ENCODE results near the gene PPP1R12A. TPM values are rescaled to one million over a fixed set of nuclear protein-coding genes. Genes with fewer than 3 reads are reported as not detected.
"Not testable (repeated sequence)": the region's sequence is repeated elsewhere in the genome, so short reads cannot be mapped to it uniquely, and the experiment has no call there.

The PPP1R12A gene
- total RNA-seq, 1 donor from 2014 or later = 95.8 TPM

DNA sequence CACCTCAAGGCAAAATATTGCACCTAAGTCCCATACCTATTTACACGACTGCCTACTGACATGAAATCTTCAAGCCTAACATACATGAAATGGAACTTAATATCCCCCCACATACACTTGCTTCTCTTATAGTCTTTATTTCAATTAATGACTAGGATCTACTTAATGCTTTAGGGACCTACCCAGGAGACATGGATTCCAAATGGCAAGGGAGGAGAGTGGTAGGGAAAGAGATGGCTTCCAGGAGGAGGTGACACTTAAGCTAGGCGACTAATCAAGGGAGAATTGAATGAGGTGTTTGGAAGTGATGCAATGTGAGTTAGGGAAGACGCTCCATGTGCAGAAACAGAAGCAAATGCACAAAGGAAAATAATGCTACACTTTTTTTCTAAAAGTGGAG lies 9.7 kb upstream of the PPP1R12A start:
- TF ChIP-seq POLR2AphosphoS5 (IDR thresholded peaks at IDR 0.05; ENCODE audit: insufficient read depth in 1 of 2, low read depth in 1 of 2) = no peak
- no peak for TF ChIP-seq POLR2A (IDR thresholded peaks at IDR 0.05)
- TF ChIP-seq, protein P1, sequence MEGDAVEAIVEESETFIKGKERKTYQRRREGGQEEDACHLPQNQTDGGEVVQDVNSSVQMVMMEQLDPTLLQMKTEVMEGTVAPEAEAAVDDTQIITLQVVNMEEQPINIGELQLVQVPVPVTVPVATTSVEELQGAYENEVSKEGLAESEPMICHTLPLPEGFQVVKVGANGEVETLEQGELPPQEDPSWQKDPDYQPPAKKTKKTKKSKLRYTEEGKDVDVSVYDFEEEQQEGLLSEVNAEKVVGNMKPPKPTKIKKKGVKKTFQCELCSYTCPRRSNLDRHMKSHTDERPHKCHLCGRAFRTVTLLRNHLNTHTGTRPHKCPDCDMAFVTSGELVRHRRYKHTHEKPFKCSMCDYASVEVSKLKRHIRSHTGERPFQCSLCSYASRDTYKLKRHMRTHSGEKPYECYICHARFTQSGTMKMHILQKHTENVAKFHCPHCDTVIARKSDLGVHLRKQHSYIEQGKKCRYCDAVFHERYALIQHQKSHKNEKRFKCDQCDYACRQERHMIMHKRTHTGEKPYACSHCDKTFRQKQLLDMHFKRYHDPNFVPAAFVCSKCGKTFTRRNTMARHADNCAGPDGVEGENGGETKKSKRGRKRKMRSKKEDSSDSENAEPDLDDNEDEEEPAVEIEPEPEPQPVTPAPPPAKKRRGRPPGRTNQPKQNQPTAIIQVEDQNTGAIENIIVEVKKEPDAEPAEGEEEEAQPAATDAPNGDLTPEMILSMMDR (IDR thresholded peaks at IDR 0.05) = no peak
- H3K27me3 ChIP-seq = no peaks in the 10 kb centered on the region
- no peak overlapping the region for H3K4me3 ChIP-seq
- no peaks in the 10 kb centered on the region for H3K4me1 ChIP-seq
- H3K27ac ChIP-seq = no peak overlapping the region
- H3K9me3 ChIP-seq = no peaks in the 10 kb centered on the region
- intact Hi-C loops (cut with DNase I) = no loop called here
- no peaks in the 10 kb centered on the region for H3K36me3 ChIP-seq
- no peak for DNase-seq (ENCODE audit: extremely low spot score in 2 of 2)

DNA sequence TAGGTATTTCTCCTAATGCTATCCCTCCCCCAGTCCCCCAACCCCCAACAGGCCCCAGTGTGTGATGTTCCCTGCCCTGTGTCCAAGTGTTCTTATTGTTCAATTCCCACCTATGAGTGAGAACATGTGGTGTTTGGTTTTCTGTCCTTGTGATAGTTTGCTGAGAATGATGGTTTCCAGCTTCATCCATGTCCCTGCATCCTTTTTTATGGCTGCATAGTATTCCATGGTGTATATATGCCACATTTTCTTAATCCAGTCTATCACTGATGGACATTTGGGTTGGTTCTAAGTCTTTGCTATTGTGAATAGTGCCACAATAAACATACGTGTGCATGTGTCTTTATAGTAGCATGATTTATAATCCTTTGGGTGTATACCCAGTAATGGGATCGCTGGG lies 7.9 kb upstream of the PPP1R12A start:
- H3K4me3 ChIP-seq; intact Hi-C loops (cut with DNase I); H3K27ac ChIP-seq; H3K4me1 ChIP-seq; H3K27me3 ChIP-seq; H3K9me3 ChIP-seq; H3K36me3 ChIP-seq; DNase-seq (ENCODE audit: extremely low spot score in 2 of 2): not testable (repeated sequence)

DNA sequence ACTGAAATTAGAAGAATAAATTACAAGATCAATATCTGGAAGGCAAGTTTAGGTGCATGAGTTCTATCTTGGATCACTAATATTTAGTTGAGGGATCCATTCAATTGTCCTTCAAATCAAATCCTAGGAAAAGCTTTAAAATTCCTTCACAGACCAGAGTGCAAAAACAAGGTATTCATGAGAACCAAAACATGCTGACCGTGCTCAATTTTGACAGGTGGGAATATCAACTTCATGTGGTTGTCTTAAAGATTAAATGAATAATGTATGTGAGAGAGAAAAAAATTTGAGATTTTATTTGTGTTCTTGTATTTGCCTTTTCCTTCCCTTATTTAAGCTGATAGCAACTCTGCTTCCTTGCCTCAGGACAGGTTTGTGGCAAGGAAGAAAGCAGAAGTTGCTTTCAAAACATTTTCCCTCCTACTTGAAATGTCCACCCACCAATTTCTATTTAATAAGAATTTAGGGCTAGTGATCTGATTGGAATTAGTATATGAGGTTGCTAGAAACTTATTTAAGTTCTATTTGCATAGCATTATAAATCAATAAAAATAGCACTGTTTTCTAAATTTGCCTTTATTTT lies 4.9 kb upstream of the PPP1R12A start:
- Histone ChIP-seq H3K9me3 (no peaks in the 10 kb centered on the region), H3K27ac (no peak overlapping the region), H3K27me3 (no peaks in the 10 kb centered on the region), H3K4me1 (peaks cover 14% of the 10 kb centered on the region), H3K4me3 (no peak overlapping the region), H3K36me3 (no peaks in the 10 kb centered on the region)
- DNase-seq (ENCODE audit: extremely low spot score in 2 of 2) = no peak
- intact Hi-C loops (cut with DNase I) = no loop called here
- TF ChIP-seq, protein P1 (IDR thresholded peaks at IDR 0.05) = no peak
- TF ChIP-seq POLR2A (IDR thresholded peaks at IDR 0.05) = no peak
- TF ChIP-seq POLR2AphosphoS5 (IDR thresholded peaks at IDR 0.05; ENCODE audit: insufficient read depth in 1 of 2, low read depth in 1 of 2) = no peak

DNA sequence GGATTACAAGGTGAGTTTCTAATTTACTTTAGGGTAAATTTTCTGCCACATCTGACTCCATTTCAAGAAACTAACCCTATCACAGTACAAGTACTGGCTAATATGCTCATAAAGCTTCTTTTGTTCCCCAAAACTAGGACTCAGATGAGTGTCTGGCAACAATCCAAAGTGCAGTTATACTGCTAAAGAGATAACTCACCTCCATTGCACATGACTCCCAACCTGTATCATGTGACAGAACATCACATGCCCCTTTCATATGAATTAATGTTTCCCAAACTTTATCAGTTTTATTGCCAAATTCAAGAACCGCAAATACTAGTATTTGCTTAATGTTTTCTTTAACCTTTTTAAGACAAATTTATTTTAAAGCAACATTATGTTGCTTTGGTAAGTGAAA lies 3.9 kb upstream of the PPP1R12A start:
- Histone ChIP-seq H3K9me3 (no peaks in the 10 kb centered on the region), H3K27me3 (no peaks in the 10 kb centered on the region), H3K27ac (no peak overlapping the region), H3K4me1 (peaks cover 14% of the 10 kb centered on the region), H3K36me3 (no peaks in the 10 kb centered on the region), H3K4me3 (no peak overlapping the region)
- TF ChIP-seq, protein P1 (IDR thresholded peaks at IDR 0.05) = no peak
- TF ChIP-seq POLR2AphosphoS5 (IDR thresholded peaks at IDR 0.05; ENCODE audit: insufficient read depth in 1 of 2, low read depth in 1 of 2) (no peak), POLR2A (IDR thresholded peaks at IDR 0.05) (no peak)
- no peak for DNase-seq (ENCODE audit: extremely low spot score in 2 of 2)
- intact Hi-C loops (cut with DNase I) = no loop called here

DNA sequence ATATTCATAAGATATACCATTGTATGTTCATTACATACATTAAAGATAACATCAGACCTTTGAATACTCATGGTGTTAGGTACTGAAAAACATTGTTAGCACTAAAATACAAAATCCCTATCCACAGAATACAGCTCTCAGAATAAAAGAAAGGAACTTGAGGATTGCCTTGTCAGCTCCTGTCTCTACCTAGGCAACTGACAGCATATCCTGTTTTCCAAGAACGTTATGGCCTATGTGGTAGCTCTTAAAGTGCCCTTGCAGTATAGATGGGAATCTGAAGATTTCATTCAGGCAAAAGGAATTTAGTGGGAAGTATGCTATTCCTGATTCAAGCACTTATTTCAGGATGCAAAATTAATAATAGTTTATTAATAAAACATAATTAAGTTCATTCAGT lies 1.8 kb upstream of the PPP1R12A start:
- no peak for TF ChIP-seq POLR2AphosphoS5 (IDR thresholded peaks at IDR 0.05; ENCODE audit: insufficient read depth in 1 of 2, low read depth in 1 of 2)
- no peak for TF ChIP-seq POLR2A (IDR thresholded peaks at IDR 0.05)
- TF ChIP-seq, protein P1 (IDR thresholded peaks at IDR 0.05) = no peak
- no peak for DNase-seq (ENCODE audit: extremely low spot score in 2 of 2)
- H3K4me3 ChIP-seq = peak overlapping the region in 1 of 2 donors; percentile 98
- intact Hi-C loops (cut with DNase I) = no loop called here
- H3K4me1 ChIP-seq = peaks cover 35% of the 10 kb centered on the region
- H3K27ac ChIP-seq = no peak overlapping the region
- H3K9me3 ChIP-seq = no peaks in the 10 kb centered on the region
- no peaks in the 10 kb centered on the region for H3K36me3 ChIP-seq
- no peaks in the 10 kb centered on the region for H3K27me3 ChIP-seq

Measured in vagina (tissue), 2 donors.